Neural cell (in vitro differentiated cells): ENCODE data around the gene AMIGO3. TPM values are rescaled to one million over a fixed set of nuclear protein-coding genes. Genes with fewer than 3 reads are reported as not detected.

Experiments used
- H2AFZ ChIP-seq: fragments of 200-600, 300-800 bp; sonication (generic), shearing (Covaris generic); 2 replicates; pipeline ENCODE4 v1.6.0; 2014; ENCODE audit warnings: low read depth, mild to moderate bottlenecking, antibody characterized with exemption, low read length, moderate library complexity
- H3F3A ChIP-seq: fragments of 200-600 bp; shearing (Covaris generic); 2 replicates; pipeline ENCODE4 v1.6.1; 2016; ENCODE audit warnings: mild to moderate bottlenecking, moderate library complexity, mixed read lengths, antibody characterized with exemption, low read length; ENCODE audit not compliant: insufficient read depth, poor library complexity, severe bottlenecking
- H3K27ac ChIP-seq: fragments of 200-600, 300-800 bp; sonication (generic), shearing (Covaris generic); 2 replicates; pipeline ENCODE4 v1.5.1; 2014; ENCODE audit warnings: mild to moderate bottlenecking, low read length, moderate library complexity
- H3K27me3 ChIP-seq: fragments of 300-800, 200-600 bp; sonication (generic), shearing (Covaris generic); 2 replicates; pipeline ENCODE4 v1.6.0; 2014; ENCODE audit warnings: mild to moderate bottlenecking, low read depth, low read length, moderate library complexity; ENCODE audit not compliant: insufficient read depth
- H3K36me3 ChIP-seq: fragments of 300-800, 200-600 bp; sonication (generic), shearing (Covaris generic); 2 replicates; pipeline ENCODE4 v1.5.1; 2014; ENCODE audit warnings: mild to moderate bottlenecking, antibody characterized with exemption, low read length, moderate library complexity; ENCODE audit not compliant: insufficient read depth
- H3K4me2 ChIP-seq: fragments of 300-800, 200-600 bp; sonication (generic), shearing (Covaris generic); 2 replicates; pipeline ENCODE4 v1.6.0; 2014; ENCODE audit warnings: mild to moderate bottlenecking, low read length
- H3K4me3 ChIP-seq: fragments of 300-800, 200-600 bp; sonication (generic), shearing (Covaris generic); 2 replicates; pipeline ENCODE4 v1.5.1; 2014; ENCODE audit warnings: mild to moderate bottlenecking, low read length, moderate library complexity
- H3K79me2 ChIP-seq: fragments of 200-600 bp; shearing (Covaris generic); replicated peaks from 2 replicates; pipeline ENCODE4 v1.6.0; 2014; ENCODE audit warnings: mild to moderate bottlenecking, low read length, moderate library complexity; ENCODE audit not compliant: insufficient read depth
- H3K9ac ChIP-seq: fragments of 300-800, 200-600 bp; sonication (generic), shearing (Covaris generic); 2 replicates; pipeline ENCODE4 v1.6.1; 2016; ENCODE audit warnings: mild to moderate bottlenecking, low read length, mixed read lengths
- H3K9me2 ChIP-seq: fragments of 200-600 bp; shearing (Covaris generic); 2 replicates; pipeline ENCODE4 v1.6.1; 2016; ENCODE audit warnings: mild to moderate bottlenecking, low read length, mixed read lengths; ENCODE audit not compliant: insufficient read depth
- H3K9me3 ChIP-seq: fragments of 200-600, 300-800 bp; sonication (generic), shearing (Covaris generic); 2 replicates; pipeline ENCODE4 v1.6.1; 2016; ENCODE audit warnings: mild to moderate bottlenecking, mixed run types, low read length, moderate library complexity, mixed read lengths
- H4K20me1 ChIP-seq: fragments of 200-600 bp; shearing (Covaris generic); 2 replicates; pipeline ENCODE4 v1.6.1; 2016; ENCODE audit warnings: mild to moderate bottlenecking, mixed run types; ENCODE audit not compliant: insufficient read depth
- CTCF ChIP-seq: fragments of 450-650 bp; IDR thresholded peaks from 2 replicates; pipeline ENCODE4 v1.5.1; 2014; ENCODE audit warnings: antibody characterized with exemption, mild to moderate bottlenecking, moderate library complexity; ENCODE audit not compliant: poor library complexity, severe bottlenecking
- EP300 ChIP-seq: fragments of 450-650 bp; conservative IDR thresholded peaks from 2 replicates; pipeline ENCODE4 v1.6.1; 2014; ENCODE audit warnings: antibody characterized with exemption, mild to moderate bottlenecking, moderate library complexity; ENCODE audit not compliant: poor library complexity, severe bottlenecking
- EZH2 ChIP-seq: fragments of 200-600, 300-800 bp; shearing (Covaris generic), sonication (generic); IDR thresholded peaks from 2 replicates; pipeline ENCODE4 v1.6.1; 2014; ENCODE audit warnings: antibody characterized with exemption, low read length, borderline replicate concordance, mild to moderate bottlenecking; ENCODE audit not compliant: insufficient read depth, poor library complexity, severe bottlenecking
- MXI1 ChIP-seq: fragments of 450-650 bp; conservative IDR thresholded peaks from 2 replicates; pipeline ENCODE4 v1.6.1; 2014; ENCODE audit warnings: antibody characterized with exemption, mild to moderate bottlenecking; ENCODE audit not compliant: poor library complexity, severe bottlenecking
- POLR2AphosphoS5 ChIP-seq: IDR thresholded peaks from 2 replicates; pipeline ENCODE4 v1.6.1; 2012
- RAD21 ChIP-seq: fragments of 450-650 bp; conservative IDR thresholded peaks from 2 replicates; pipeline ENCODE4 v1.6.1; 2014; ENCODE audit warnings: antibody characterized with exemption, mild to moderate bottlenecking, moderate library complexity
- REST ChIP-seq: IDR thresholded peaks from 2 replicates; pipeline ENCODE4 v1.6.1; 2012; ENCODE audit warnings: borderline replicate concordance
- SMC3 ChIP-seq: fragments of 450-650 bp; conservative IDR thresholded peaks from 2 replicates; pipeline ENCODE4 v1.6.1; 2014; ENCODE audit warnings: antibody characterized with exemption, mild to moderate bottlenecking, moderate library complexity; ENCODE audit not compliant: poor library complexity
- TAF1 ChIP-seq: IDR thresholded peaks from 2 replicates; pipeline ENCODE4 v1.6.1; 2012; ENCODE audit warnings: low read depth
- polyA plus RNA-seq: library from polyadenylated mRNA; depleted of rRNA; stranded (reverse); fragments of >200 nt; gene quantifications from 2 replicates; pipeline ENCODE4 v1.2.3, GENCODE V29; 2014

AMIGO3 gene
- polyA plus RNA-seq, 1 donor from 2014 or later = 4.0 TPM

- no peaks in the 10 kb centered on the region for H3K27me3 ChIP-seq
- H3K9ac ChIP-seq = no peak overlapping the region
- no peaks in the 10 kb centered on the region for H3K9me2 ChIP-seq
- no peaks in the 10 kb centered on the region for H3K79me2 ChIP-seq
- H3K27ac ChIP-seq = no peak overlapping the region
- no peaks in the 10 kb centered on the region for H3F3A ChIP-seq
- H3K9me3 ChIP-seq = no peaks in the 10 kb centered on the region
- no peak overlapping the region for H3K4me3 ChIP-seq
- H2AFZ ChIP-seq = no peak overlapping the region
- H4K20me1 ChIP-seq = no peaks in the 10 kb centered on the region
- no peak for TF ChIP-seq SMC3
- no peak for TF ChIP-seq MXI1
- no peak for TF ChIP-seq TAF1
- no peak for TF ChIP-seq EZH2
- no peak for TF ChIP-seq POLR2AphosphoS5
- TF ChIP-seq REST = no peak
- TF ChIP-seq CTCF = no peak
- no peak for TF ChIP-seq RAD21
- TF ChIP-seq EP300 = no peak
- peaks cover 3% of the 10 kb centered on the region for H3K36me3 ChIP-seq
- no peak overlapping the region for H3K4me2 ChIP-seq
These were observed 2.7 kb downstream of the AMIGO3 start for GRCh38 chr3:49716691-49717210.

- Histone ChIP-seq H3K27me3 (no peaks in the 10 kb centered on the region), H3K4me2 (no peak overlapping the region), H3K36me3 (peaks cover 3% of the 10 kb centered on the region), H3K27ac (no peak overlapping the region), H3K9ac (no peak overlapping the region), H3F3A (no peaks in the 10 kb centered on the region), H3K4me3 (no peak overlapping the region), H4K20me1 (no peaks in the 10 kb centered on the region), H3K9me2 (no peaks in the 10 kb centered on the region), H3K9me3 (no peaks in the 10 kb centered on the region), H3K79me2 (no peaks in the 10 kb centered on the region), H2AFZ (no peak overlapping the region)
- TF ChIP-seq EZH2 (no peak), EP300 (no peak), CTCF (no peak), TAF1 (no peak), POLR2AphosphoS5 (no peak), RAD21 (no peak), SMC3 (no peak)
These were observed 3.3 kb downstream of the AMIGO3 start for GRCh38 chr3:49716169-49716568.
